Astrocyte (in vitro differentiated cells and primary cell): Measurements from ENCODE around the gene BMP4. TPM values are rescaled to one million over a fixed set of nuclear protein-coding genes. Genes with fewer than 3 reads are reported as not detected.

ENCODE experiments used
- DNase-seq: peaks from one replicate; pipeline ENCODE4 v3.0.0-alpha.2; 2010; ENCODE audit warnings: low read depth
- FAIRE-seq: peaks from 2 replicates; lab custom pipeline; 2011; peaks lifted over from hg19 to GRCh38; lab: Jason Lieb, UNC
- H2AFZ ChIP-seq: 2 replicates; pipeline ENCODE4 v1.6.0; 2012; ENCODE audit warnings: low read depth, low read length, inconsistent platforms
- H3K27ac ChIP-seq: 2 replicates; pipeline ENCODE4 v1.5.1; 2011; ENCODE audit warnings: low read depth, low read length, inconsistent platforms
- H3K27me3 ChIP-seq: 2 replicates; pipeline ENCODE4 v1.6.0; 2011; ENCODE audit warnings: low read length, inconsistent platforms; ENCODE audit not compliant: insufficient read depth
- H3K36me3 ChIP-seq: 2 replicates; pipeline ENCODE4 v1.5.1; 2011; ENCODE audit warnings: low read length, inconsistent platforms; ENCODE audit not compliant: insufficient read depth
- H3K4me1 ChIP-seq: 2 replicates; pipeline ENCODE4 v1.5.1; 2011; ENCODE audit warnings: low read length, inconsistent platforms; ENCODE audit not compliant: insufficient read depth
- H3K4me2 ChIP-seq: 2 replicates; pipeline ENCODE4 v1.6.0; 2012; ENCODE audit warnings: low read length, inconsistent platforms
- H3K4me3 ChIP-seq: 2 replicates; pipeline ENCODE4 v1.5.1; 2011; ENCODE audit warnings: low read depth, mild to moderate bottlenecking, low read length, inconsistent platforms; ENCODE audit not compliant: insufficient read depth
- H3K79me2 ChIP-seq: 2 replicates; pipeline ENCODE4 v1.6.0; 2012; ENCODE audit warnings: mild to moderate bottlenecking, low read length, inconsistent platforms; ENCODE audit not compliant: insufficient read depth
- H3K9ac ChIP-seq: 2 replicates; pipeline ENCODE4 v1.6.0; 2012; ENCODE audit warnings: mild to moderate bottlenecking, low read length, inconsistent platforms
- H3K9me3 ChIP-seq: 2 replicates; pipeline ENCODE4 v1.5.1; 2012; ENCODE audit warnings: low read depth, mild to moderate bottlenecking, low read length, inconsistent platforms; ENCODE audit not compliant: insufficient read depth
- H4K20me1 ChIP-seq: 2 replicates; pipeline ENCODE4 v1.6.0; 2012; ENCODE audit warnings: low read length, inconsistent platforms; ENCODE audit not compliant: insufficient read depth
- H3K27ac Mint-ChIP-seq: one replicate; pipeline ENCODE4 v1.8.0; 2021; ENCODE audit warnings: mild to moderate bottlenecking, mixed read lengths; ENCODE audit not compliant: unreplicated experiment
- H3K27me3 Mint-ChIP-seq: one replicate; pipeline ENCODE4 v1.8.0; 2021; ENCODE audit warnings: low read depth, mixed read lengths; ENCODE audit not compliant: unreplicated experiment
- H3K36me3 Mint-ChIP-seq: one replicate; pipeline ENCODE4 v1.8.0; 2021; ENCODE audit warnings: low read depth, mixed read lengths; ENCODE audit not compliant: unreplicated experiment
- H3K4me1 Mint-ChIP-seq: one replicate; pipeline ENCODE4 v1.8.0; 2021; ENCODE audit warnings: low read depth, mixed read lengths; ENCODE audit not compliant: unreplicated experiment
- H3K4me3 Mint-ChIP-seq: one replicate; pipeline ENCODE4 v1.8.0; 2021; ENCODE audit warnings: mild to moderate bottlenecking, moderate library complexity, mixed read lengths; ENCODE audit not compliant: unreplicated experiment
- H3K9me3 Mint-ChIP-seq: one replicate; pipeline ENCODE4 v1.8.0; 2021; ENCODE audit warnings: mild to moderate bottlenecking, mixed read lengths; ENCODE audit not compliant: unreplicated experiment
- CTCF ChIP-seq: IDR thresholded peaks from 2 replicates; pipeline ENCODE4 v1.5.1; 2011; ENCODE audit warnings: low read depth, mild to moderate bottlenecking, inconsistent platforms, low read length, moderate library complexity; ENCODE audit not compliant: insufficient read depth
- EZH2 ChIP-seq: IDR thresholded peaks from 2 replicates; pipeline ENCODE4 v1.6.1; 2012; ENCODE audit warnings: mild to moderate bottlenecking, low read length, inconsistent platforms; ENCODE audit not compliant: insufficient read depth
- total RNA-seq: library from RNA; stranded (reverse); gene quantifications from 2 replicates; pipeline ENCODE4 v1.2.1, GENCODE V29; 2021

The BMP4 gene
- total RNA-seq, 1 donor from 2014 or later: 27.2 TPM

- Histone ChIP-seq H3K27ac (peak overlapping the region; percentile 70), H3K4me3 (no peak overlapping the region), H3K79me2 (no peaks in the 10 kb centered on the region), H3K27me3 (no peaks in the 10 kb centered on the region), H3K36me3 (no peaks in the 10 kb centered on the region), H3K9ac (no peak overlapping the region), H3K4me1 (peaks cover 30% of the 10 kb centered on the region), H4K20me1 (no peaks in the 10 kb centered on the region), H3K4me2 (no peak overlapping the region), H3K9me3 (no peaks in the 10 kb centered on the region), H2AFZ (no peak overlapping the region)
- H3K36me3 Mint-ChIP-seq: no peaks in the 10 kb centered on the region
- peak overlapping the region; percentile 71 for H3K27ac Mint-ChIP-seq
- no peak overlapping the region for H3K4me3 Mint-ChIP-seq
- DNase-seq: peak; percentile 42
- no peak for FAIRE-seq
- peaks cover 2% of the 10 kb centered on the region for H3K9me3 Mint-ChIP-seq
- peaks cover 4% of the 10 kb centered on the region for H3K27me3 Mint-ChIP-seq
- TF ChIP-seq CTCF (no peak), EZH2 (no peak)
- H3K4me1 Mint-ChIP-seq: peaks cover 35% of the 10 kb centered on the region
Measured at GRCh38 chr14:54001189-54001878, 44.7 kb upstream of the BMP4 start.

GRCh38 chr14:54000341-54000811 lies 43.8 kb upstream of the BMP4 start:
- no peaks in the 10 kb centered on the region for H3K27me3 ChIP-seq
- no peaks in the 10 kb centered on the region for H4K20me1 ChIP-seq
- H3K9ac ChIP-seq: peak overlapping the region; percentile 16
- no peak overlapping the region for H3K4me3 ChIP-seq
- H3K79me2 ChIP-seq: no peaks in the 10 kb centered on the region
- H3K27ac ChIP-seq: peak overlapping the region; percentile 70
- peak overlapping the region; percentile 30 for H3K4me2 ChIP-seq
- H2AFZ ChIP-seq: no peak overlapping the region
- peaks cover 35% of the 10 kb centered on the region for H3K4me1 Mint-ChIP-seq
- peak overlapping the region; percentile 71 for H3K27ac Mint-ChIP-seq
- no peaks in the 10 kb centered on the region for H3K9me3 Mint-ChIP-seq
- H3K36me3 Mint-ChIP-seq: no peaks in the 10 kb centered on the region
- H3K4me3 Mint-ChIP-seq: no peak overlapping the region
- no peaks in the 10 kb centered on the region for H3K9me3 ChIP-seq
- H3K36me3 ChIP-seq: no peaks in the 10 kb centered on the region
- H3K4me1 ChIP-seq: peaks cover 30% of the 10 kb centered on the region
- FAIRE-seq (peak; percentile 41), DNase-seq (peak; percentile 75)
- H3K27me3 Mint-ChIP-seq: no peaks in the 10 kb centered on the region
- TF ChIP-seq EZH2 (no peak), CTCF (no peak)

- peaks cover 35% of the 10 kb centered on the region for H3K4me1 Mint-ChIP-seq
- no peak overlapping the region for H3K4me3 Mint-ChIP-seq
- H3K27ac Mint-ChIP-seq: peak overlapping the region; percentile 92
- H4K20me1 ChIP-seq: no peaks in the 10 kb centered on the region
- H3K9me3 ChIP-seq: no peaks in the 10 kb centered on the region
- TF ChIP-seq EZH2: no peak
- TF ChIP-seq CTCF: no peak
- H3K36me3 Mint-ChIP-seq: no peaks in the 10 kb centered on the region
- H3K4me3 ChIP-seq: no peak overlapping the region
- H3K27ac ChIP-seq: peak overlapping the region; percentile 69
- H3K9me3 Mint-ChIP-seq: no peaks in the 10 kb centered on the region
- H3K4me2 ChIP-seq: peak overlapping the region; percentile 43
- no peaks in the 10 kb centered on the region for H3K36me3 ChIP-seq
- no peaks in the 10 kb centered on the region for H3K27me3 ChIP-seq
- H3K27me3 Mint-ChIP-seq: no peaks in the 10 kb centered on the region
- no peak overlapping the region for H2AFZ ChIP-seq
- FAIRE-seq (peak; percentile 47), DNase-seq (peak; percentile 97)
- H3K4me1 ChIP-seq: peaks cover 30% of the 10 kb centered on the region
- H3K79me2 ChIP-seq: no peaks in the 10 kb centered on the region
- H3K9ac ChIP-seq: peak overlapping the region; percentile 4
Measured at GRCh38 chr14:53999061-53999488, 42.5 kb upstream of the BMP4 start.
